Measurements from ENCODE around the gene ATMIN.

ATMIN gene

GRCh38 chr16:81035398-81035974, at the start of gene ATMIN:
Gene ATMIN, plus strand, starts transcription at chr16:81035842. Its CDS starts 29 bp downstream, at chr16:81035871.
- H3K36me3 ChIP-seq (ENCODE audit: insufficient read depth, low read length): no peaks in the 10 kb centered on the region

GRCh38 chr16:80986557-80986956, 49.1 kb upstream of the ATMIN start:
- H3K79me2 ChIP-seq (ENCODE audit: control insufficient read depth, insufficient read depth, low read length, unreplicated experiment): peaks cover 70% of the 10 kb centered on the region
- H3K36me3 ChIP-seq (ENCODE audit: insufficient read depth, low read length): 0 out of 2 replicates have a peak, but pooled peaks cover 2% of the 10 kb centered on the region
- peaks cover 13% of the 10 kb centered on the region for H3K4me1 ChIP-seq (ENCODE audit: control insufficient read depth, insufficient read depth, low read length, unreplicated experiment)
- H3K27ac ChIP-seq (ENCODE audit: low read depth, low read length): no peak overlapping the region
- no peak overlapping the region for H3K4me3 ChIP-seq (ENCODE audit: low read depth, low read length)
- no peaks in the 10 kb centered on the region for H3K27me3 ChIP-seq (ENCODE audit: insufficient read depth, low read length)
- no peak overlapping the region for H2AFZ ChIP-seq (ENCODE audit: low read length, unreplicated experiment)

More at GRCh38 chr16:81035398-81035974, at the start of gene ATMIN:
- no peaks in the 10 kb centered on the region for H3K27me3 ChIP-seq (ENCODE audit: insufficient read depth, low read length)
- H3K4me3 ChIP-seq (ENCODE audit: low read depth, low read length): peak within 1 kb of the TSS; percentile 85
- peaks cover 38% of the 10 kb centered on the region for H3K79me2 ChIP-seq (ENCODE audit: control insufficient read depth, insufficient read depth, low read length, unreplicated experiment)
- no peak within 1 kb of the TSS for H3K27ac ChIP-seq (ENCODE audit: low read depth, low read length)
- peak within 1 kb of the TSS; percentile 88 for H2AFZ ChIP-seq (ENCODE audit: low read length, unreplicated experiment)
- peaks cover 9% of the 10 kb centered on the region for H3K4me1 ChIP-seq (ENCODE audit: control insufficient read depth, insufficient read depth, low read length, unreplicated experiment)

GRCh38 chr16:80988756-80989155, 46.9 kb upstream of the ATMIN start:
- no peak overlapping the region for H2AFZ ChIP-seq (ENCODE audit: low read length, unreplicated experiment)
- no peak overlapping the region for H3K27ac ChIP-seq (ENCODE audit: low read depth, low read length)
- no peak overlapping the region for H3K4me3 ChIP-seq (ENCODE audit: low read depth, low read length)
- peaks cover 29% of the 10 kb centered on the region for H3K4me1 ChIP-seq (ENCODE audit: control insufficient read depth, insufficient read depth, low read length, unreplicated experiment)
- no peaks in the 10 kb centered on the region for H3K27me3 ChIP-seq (ENCODE audit: insufficient read depth, low read length)
- peaks cover 71% of the 10 kb centered on the region for H3K79me2 ChIP-seq (ENCODE audit: control insufficient read depth, insufficient read depth, low read length, unreplicated experiment)
- H3K36me3 ChIP-seq (ENCODE audit: insufficient read depth, low read length): no peaks in the 10 kb centered on the region

GRCh38 chr16:80989801-80990200, 45.8 kb upstream of the ATMIN start:
- Histone ChIP-seq H2AFZ (ENCODE audit: low read length, unreplicated experiment) (no peak overlapping the region), H3K27me3 (ENCODE audit: insufficient read depth, low read length) (no peaks in the 10 kb centered on the region), H3K79me2 (ENCODE audit: control insufficient read depth, insufficient read depth, low read length, unreplicated experiment) (peaks cover 76% of the 10 kb centered on the region), H3K27ac (ENCODE audit: low read depth, low read length) (no peak overlapping the region), H3K36me3 (ENCODE audit: insufficient read depth, low read length) (no peaks in the 10 kb centered on the region), H3K4me1 (ENCODE audit: control insufficient read depth, insufficient read depth, low read length, unreplicated experiment) (peaks cover 40% of the 10 kb centered on the region), H3K4me3 (ENCODE audit: low read depth, low read length) (no peak overlapping the region)

GRCh38 chr16:80990577-80990976, 45.1 kb upstream of the ATMIN start:
- Histone ChIP-seq H2AFZ (ENCODE audit: low read length, unreplicated experiment) (no peak overlapping the region), H3K79me2 (ENCODE audit: control insufficient read depth, insufficient read depth, low read length, unreplicated experiment) (peaks cover 83% of the 10 kb centered on the region), H3K36me3 (ENCODE audit: insufficient read depth, low read length) (no peaks in the 10 kb centered on the region), H3K27ac (ENCODE audit: low read depth, low read length) (no peak overlapping the region), H3K27me3 (ENCODE audit: insufficient read depth, low read length) (no peaks in the 10 kb centered on the region), H3K4me3 (ENCODE audit: low read depth, low read length) (no peak overlapping the region), H3K4me1 (ENCODE audit: control insufficient read depth, insufficient read depth, low read length, unreplicated experiment) (peaks cover 41% of the 10 kb centered on the region)

GRCh38 chr16:80990978-80991377, 44.7 kb upstream of the ATMIN start:
- Histone ChIP-seq H3K79me2 (ENCODE audit: control insufficient read depth, insufficient read depth, low read length, unreplicated experiment) (peaks cover 87% of the 10 kb centered on the region), H3K27ac (ENCODE audit: low read depth, low read length) (no peak overlapping the region), H3K4me1 (ENCODE audit: control insufficient read depth, insufficient read depth, low read length, unreplicated experiment) (peaks cover 41% of the 10 kb centered on the region), H3K27me3 (ENCODE audit: insufficient read depth, low read length) (no peaks in the 10 kb centered on the region), H3K4me3 (ENCODE audit: low read depth, low read length) (no peak overlapping the region), H3K36me3 (ENCODE audit: insufficient read depth, low read length) (no peaks in the 10 kb centered on the region), H2AFZ (ENCODE audit: low read length, unreplicated experiment) (no peak overlapping the region)

- Histone ChIP-seq H3K27ac (ENCODE audit: low read depth, low read length) (peak overlapping the region; percentile 85; the same call in 1 of the 2 replicates), H3K79me2 (ENCODE audit: control insufficient read depth, insufficient read depth, low read length, unreplicated experiment) (peaks cover 89% of the 10 kb centered on the region), H3K27me3 (ENCODE audit: insufficient read depth, low read length) (no peaks in the 10 kb centered on the region), H3K36me3 (ENCODE audit: insufficient read depth, low read length) (no peaks in the 10 kb centered on the region), H3K4me3 (ENCODE audit: low read depth, low read length) (no peak overlapping the region), H3K4me1 (ENCODE audit: control insufficient read depth, insufficient read depth, low read length, unreplicated experiment) (peaks cover 42% of the 10 kb centered on the region), H2AFZ (ENCODE audit: low read length, unreplicated experiment) (no peak overlapping the region)
Observed at GRCh38 chr16:80991792-80992430, 43.7 kb upstream of the ATMIN start.

- H2AFZ ChIP-seq (ENCODE audit: low read length, unreplicated experiment): no peak overlapping the region
- peak overlapping the region; percentile 85 for H3K27ac ChIP-seq (ENCODE audit: low read depth, low read length)
- H3K36me3 ChIP-seq (ENCODE audit: insufficient read depth, low read length): no peaks in the 10 kb centered on the region
- peaks cover 43% of the 10 kb centered on the region for H3K4me1 ChIP-seq (ENCODE audit: control insufficient read depth, insufficient read depth, low read length, unreplicated experiment)
- peak overlapping the region; percentile 63 for H3K4me3 ChIP-seq (ENCODE audit: low read depth, low read length)
- peaks cover 91% of the 10 kb centered on the region for H3K79me2 ChIP-seq (ENCODE audit: control insufficient read depth, insufficient read depth, low read length, unreplicated experiment)
- H3K27me3 ChIP-seq (ENCODE audit: insufficient read depth, low read length): no peaks in the 10 kb centered on the region
Observed at GRCh38 chr16:80992676-80993293, 42.9 kb upstream of the ATMIN start.

GRCh38 chr16:80993307-80993706, 42.3 kb upstream of the ATMIN start:
- Histone ChIP-seq H3K27me3 (ENCODE audit: insufficient read depth, low read length) (no peaks in the 10 kb centered on the region), H3K79me2 (ENCODE audit: control insufficient read depth, insufficient read depth, low read length, unreplicated experiment) (peaks cover 92% of the 10 kb centered on the region), H3K36me3 (ENCODE audit: insufficient read depth, low read length) (no peaks in the 10 kb centered on the region), H3K4me1 (ENCODE audit: control insufficient read depth, insufficient read depth, low read length, unreplicated experiment) (peaks cover 45% of the 10 kb centered on the region), H3K27ac (ENCODE audit: low read depth, low read length) (peak overlapping the region; percentile 85), H3K4me3 (ENCODE audit: low read depth, low read length) (peak overlapping the region; percentile 63), H2AFZ (ENCODE audit: low read length, unreplicated experiment) (no peak overlapping the region)

GRCh38 chr16:80993834-80994233, 41.8 kb upstream of the ATMIN start:
- Histone ChIP-seq H3K4me1 (ENCODE audit: control insufficient read depth, insufficient read depth, low read length, unreplicated experiment) (peaks cover 45% of the 10 kb centered on the region), H3K36me3 (ENCODE audit: insufficient read depth, low read length) (no peaks in the 10 kb centered on the region), H3K27ac (ENCODE audit: low read depth, low read length) (peak overlapping the region; percentile 85), H3K4me3 (ENCODE audit: low read depth, low read length) (peak overlapping the region; percentile 63), H3K79me2 (ENCODE audit: control insufficient read depth, insufficient read depth, low read length, unreplicated experiment) (peaks cover 92% of the 10 kb centered on the region), H3K27me3 (ENCODE audit: insufficient read depth, low read length) (no peaks in the 10 kb centered on the region), H2AFZ (ENCODE audit: low read length, unreplicated experiment) (no peak overlapping the region)

GRCh38 chr16:80994451-80994850, 41.2 kb upstream of the ATMIN start:
- Histone ChIP-seq H3K4me3 (ENCODE audit: low read depth, low read length) (peak overlapping the region; percentile 63; the same call in 1 of the 2 replicates), H3K4me1 (ENCODE audit: control insufficient read depth, insufficient read depth, low read length, unreplicated experiment) (peaks cover 43% of the 10 kb centered on the region), H3K27me3 (ENCODE audit: insufficient read depth, low read length) (no peaks in the 10 kb centered on the region), H3K27ac (ENCODE audit: low read depth, low read length) (peak overlapping the region; percentile 85), H3K36me3 (ENCODE audit: insufficient read depth, low read length) (no peaks in the 10 kb centered on the region), H3K79me2 (ENCODE audit: control insufficient read depth, insufficient read depth, low read length, unreplicated experiment) (peaks cover 93% of the 10 kb centered on the region), H2AFZ (ENCODE audit: low read length, unreplicated experiment) (no peak overlapping the region)
